HG02763 (cell line): Measurements from ENCODE around the gene CBX2.
A peak's percentile ranks its signal among the peaks of the same experiment; 100 is the strongest.

Experiments used
- ATAC-seq: cut with Tn5 transposase; IDR thresholded peaks from one replicate; pipeline ENCODE4 v1.9.1; 2021; ENCODE audit warnings: mild to moderate bottlenecking, moderate library complexity; ENCODE audit not compliant: unreplicated experiment

CBX2 gene

DNA sequence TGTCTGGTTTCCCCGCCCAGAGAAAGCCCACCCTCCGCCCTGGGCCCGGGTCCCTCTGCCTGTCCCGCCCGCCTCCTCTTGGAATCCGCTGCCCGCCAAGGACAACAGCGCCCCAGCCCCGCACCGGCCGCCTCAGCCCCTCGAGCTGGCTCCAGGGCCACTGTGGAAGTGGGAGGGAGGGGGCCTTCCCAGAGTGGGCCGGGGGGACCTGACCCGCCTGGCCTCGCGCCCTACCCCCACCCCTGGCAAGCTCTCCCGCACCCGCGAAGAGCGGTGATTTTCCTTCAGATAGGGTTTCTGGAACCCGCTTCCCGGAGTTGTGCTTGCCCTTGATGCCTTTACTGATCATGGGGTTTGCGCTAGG is 21.2 kb downstream of the CBX2 start:
- ATAC-seq: no peak

DNA sequence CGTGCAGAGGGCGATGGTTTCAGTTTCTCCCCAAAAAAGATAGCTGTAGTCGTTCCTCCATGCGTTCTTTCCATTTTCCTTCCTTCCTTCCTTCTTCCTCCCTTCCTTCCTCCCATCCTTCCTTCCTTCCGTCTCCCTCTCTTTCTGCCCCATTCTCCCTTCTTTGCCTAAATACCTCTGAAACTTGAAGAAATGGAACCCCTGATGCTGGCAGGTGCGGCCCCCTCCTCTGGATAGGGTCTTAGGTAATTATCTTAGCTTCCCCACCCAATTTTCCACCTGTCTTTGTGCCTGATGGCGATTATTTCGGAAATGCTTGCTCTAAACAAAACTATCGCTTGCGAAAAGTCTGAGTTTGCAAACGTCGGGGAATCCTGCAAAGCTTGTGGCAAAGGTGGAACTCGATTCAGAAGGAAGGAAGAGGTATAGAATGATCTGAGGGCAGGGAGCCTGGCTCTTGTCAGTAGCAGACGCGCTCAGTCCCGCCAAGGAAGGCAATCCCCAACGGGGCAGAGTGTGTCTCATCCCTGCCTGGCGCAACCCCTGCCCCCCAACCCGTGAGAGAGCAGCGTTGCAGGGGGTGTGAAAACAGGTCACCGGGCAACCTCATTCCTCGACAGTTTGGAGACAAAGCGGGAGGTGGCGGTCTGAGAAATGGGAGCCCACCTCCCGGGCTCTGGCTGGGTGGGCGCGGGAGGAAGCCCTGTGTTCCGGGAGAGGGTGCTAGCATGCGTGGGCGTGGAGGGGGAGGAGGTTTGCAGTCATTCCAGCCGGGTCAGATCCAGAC is 21.8 kb downstream of the CBX2 start:
- no peak for ATAC-seq

DNA sequence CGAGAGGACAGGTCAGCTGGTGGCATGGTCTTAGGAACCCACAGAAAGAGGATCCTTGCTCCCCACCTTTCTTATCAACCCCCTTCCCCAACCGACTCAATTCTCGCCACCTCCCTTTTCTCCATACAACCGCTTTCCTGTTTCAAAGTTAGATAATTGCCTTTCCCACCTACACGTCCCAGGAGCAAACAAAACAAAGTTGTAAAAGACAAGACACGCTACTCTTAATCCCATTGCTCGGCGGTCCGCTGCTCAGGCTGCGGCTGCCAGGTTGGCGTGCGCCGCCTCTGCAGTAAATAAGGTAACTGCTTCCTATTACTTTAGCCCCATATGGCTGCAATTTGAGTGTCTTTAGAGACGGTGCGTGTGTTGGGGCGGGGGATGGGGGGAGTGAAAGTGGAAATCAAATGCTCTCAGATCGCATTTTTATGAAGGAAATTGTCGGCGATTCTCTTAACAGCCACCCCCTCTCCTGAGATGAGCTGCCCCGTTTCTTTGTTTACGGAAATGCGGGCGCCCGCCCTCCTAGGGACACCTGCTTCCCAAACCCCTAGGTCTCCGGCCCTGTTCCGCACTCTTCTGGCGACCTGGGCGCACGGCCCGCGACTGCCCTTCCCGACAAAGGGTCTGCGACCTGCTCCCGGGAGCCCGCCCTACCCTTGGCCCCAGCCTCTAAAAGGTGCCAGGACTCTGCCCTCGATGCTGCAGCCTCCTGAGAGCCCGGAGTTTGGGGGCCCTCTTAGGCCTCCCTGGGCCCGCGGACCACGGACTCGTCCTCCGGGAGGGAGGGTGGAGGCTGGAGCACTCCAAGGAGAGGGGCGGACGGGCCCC is 22.6 kb downstream of the CBX2 start:
- ATAC-seq: no peak

DNA sequence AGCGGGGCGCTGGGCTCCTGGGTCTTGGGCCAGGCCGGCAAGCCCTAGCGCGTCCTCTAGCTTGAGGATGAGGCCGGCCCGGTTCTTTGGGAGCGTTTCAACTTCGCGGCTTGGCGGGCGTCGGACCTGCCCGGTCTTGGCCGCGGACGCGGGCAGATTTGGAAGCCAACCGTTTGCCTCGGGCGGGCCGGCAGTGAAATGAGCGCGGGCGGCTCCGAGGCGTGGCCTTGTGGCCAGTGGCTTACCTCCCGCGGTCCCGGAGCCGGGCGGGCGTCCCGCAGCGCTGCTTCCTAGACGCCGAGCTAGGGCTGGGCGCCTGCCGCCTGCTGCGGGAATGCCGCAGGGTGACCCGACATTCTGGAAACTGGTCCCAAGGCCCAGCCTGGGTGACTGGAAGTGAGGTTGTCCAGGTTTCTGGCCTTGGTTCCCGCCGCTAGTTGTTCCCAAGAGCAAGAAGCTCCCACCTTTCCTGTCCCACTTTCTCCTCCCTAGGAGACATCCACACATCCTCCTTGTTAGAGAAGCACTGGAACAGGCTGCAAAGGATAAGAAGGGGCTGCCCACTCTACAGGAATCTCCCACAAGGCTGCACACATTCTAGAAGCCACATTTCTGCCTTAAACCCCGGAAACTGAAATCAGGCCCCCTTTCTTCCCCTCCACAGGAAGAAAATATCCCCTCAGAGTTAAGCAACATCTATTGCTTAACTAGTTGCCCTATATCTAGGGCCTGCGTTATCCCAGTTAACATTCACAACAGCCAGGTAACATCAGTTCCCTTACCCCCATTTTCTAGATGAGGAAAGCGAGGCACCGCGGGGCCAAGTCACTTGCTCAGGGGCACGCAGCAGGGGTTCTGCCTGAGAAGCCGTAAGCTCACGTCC is 23.4 kb downstream of the CBX2 start:
- ATAC-seq: no peak

DNA sequence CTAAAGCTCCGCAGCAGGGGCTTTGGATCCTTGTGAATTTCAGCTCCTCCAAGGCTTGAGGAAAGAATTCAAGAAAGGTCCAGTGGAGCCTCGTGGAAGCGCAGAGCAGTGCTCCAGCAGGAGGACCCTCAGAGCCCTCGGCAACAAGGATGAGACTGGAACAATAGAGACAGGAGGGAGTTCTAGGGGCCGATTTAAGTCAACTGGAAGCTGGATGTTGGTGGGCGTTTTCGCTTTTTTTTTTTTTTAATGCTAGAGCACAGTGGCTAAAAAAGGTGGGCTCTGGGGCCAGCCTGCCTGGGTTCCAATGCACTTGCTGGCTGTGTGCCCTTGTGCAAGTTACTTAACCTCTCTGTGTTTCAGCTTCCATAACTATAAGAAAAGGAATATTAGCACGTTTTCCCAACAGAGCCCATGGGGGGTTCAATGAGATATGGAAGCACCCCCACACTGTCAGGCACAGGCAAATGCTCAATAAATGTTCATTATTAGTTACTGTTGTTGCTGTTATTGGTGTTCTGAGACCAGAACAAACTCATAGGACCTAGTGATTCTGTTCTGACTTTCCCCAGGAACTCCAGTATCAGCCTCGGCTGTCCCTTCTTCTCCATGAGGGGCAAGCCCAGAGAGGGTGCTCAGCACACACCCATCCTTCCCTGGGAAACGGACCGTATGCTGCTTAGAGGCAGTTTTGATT is 24.2 kb downstream of the CBX2 start:
- no peak for ATAC-seq

DNA sequence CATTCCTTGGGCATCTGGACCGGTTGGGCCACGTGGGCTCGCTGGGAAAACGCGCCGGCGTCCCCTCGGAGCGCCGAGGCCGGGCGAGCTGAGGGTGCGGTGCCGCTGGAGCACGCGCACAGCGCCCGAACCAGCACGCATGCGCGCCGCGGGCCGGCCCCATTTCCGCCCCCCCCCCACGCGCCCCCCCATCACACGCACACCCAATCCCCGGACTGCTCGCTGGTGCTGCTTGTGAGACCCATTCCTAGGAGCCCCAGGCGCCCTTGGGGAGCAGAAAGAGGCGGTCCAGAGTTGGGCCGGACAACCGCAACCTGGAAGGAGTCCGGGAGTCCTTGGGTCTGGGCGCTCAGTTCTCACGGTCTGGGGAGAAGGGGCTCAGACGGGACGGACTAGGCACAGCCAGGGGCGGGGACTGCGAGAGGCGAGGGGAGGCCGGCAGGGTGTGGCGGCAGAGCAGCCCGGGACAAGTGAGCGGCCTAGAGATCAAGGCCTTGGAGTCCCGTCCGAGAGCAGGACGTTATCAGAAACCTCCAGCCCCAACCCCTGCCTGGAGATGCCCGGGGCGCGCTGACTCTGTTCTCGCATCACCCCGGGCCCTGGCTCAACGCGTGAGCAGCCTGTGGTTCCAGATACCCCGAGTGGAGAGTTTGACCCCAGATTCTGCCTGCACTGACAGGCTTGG is 24.9 kb downstream of the CBX2 start:
- no peak for ATAC-seq

DNA sequence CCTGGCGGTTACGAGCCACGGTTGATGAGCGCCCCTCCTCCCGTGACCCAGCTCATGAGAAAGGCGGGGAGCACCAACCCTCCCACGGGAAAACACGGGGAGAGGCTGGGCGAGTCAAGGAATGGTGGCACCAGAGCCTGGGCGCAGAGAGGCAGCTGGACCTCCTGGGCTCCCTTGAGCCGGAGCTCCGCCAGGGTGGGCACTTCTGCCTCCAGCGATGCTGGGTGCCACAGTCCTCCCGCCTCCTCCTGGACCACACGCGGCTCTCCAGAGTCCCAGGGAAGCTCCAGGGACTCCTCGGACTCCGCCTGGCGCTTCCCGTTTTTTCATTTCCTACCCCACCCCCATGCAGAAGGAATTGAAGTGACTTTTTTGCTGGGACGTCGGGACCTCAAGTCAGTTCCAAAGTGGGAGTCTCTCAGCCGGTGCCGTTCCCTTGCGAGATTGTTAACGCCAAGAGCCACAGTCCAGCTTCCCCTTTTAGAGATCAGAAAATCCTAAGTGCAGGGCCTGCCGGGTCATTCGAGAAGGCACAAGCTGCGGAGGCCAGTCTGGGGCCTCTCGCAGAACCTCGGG is 25.6 kb downstream of the CBX2 start:
- ATAC-seq: no peak

DNA sequence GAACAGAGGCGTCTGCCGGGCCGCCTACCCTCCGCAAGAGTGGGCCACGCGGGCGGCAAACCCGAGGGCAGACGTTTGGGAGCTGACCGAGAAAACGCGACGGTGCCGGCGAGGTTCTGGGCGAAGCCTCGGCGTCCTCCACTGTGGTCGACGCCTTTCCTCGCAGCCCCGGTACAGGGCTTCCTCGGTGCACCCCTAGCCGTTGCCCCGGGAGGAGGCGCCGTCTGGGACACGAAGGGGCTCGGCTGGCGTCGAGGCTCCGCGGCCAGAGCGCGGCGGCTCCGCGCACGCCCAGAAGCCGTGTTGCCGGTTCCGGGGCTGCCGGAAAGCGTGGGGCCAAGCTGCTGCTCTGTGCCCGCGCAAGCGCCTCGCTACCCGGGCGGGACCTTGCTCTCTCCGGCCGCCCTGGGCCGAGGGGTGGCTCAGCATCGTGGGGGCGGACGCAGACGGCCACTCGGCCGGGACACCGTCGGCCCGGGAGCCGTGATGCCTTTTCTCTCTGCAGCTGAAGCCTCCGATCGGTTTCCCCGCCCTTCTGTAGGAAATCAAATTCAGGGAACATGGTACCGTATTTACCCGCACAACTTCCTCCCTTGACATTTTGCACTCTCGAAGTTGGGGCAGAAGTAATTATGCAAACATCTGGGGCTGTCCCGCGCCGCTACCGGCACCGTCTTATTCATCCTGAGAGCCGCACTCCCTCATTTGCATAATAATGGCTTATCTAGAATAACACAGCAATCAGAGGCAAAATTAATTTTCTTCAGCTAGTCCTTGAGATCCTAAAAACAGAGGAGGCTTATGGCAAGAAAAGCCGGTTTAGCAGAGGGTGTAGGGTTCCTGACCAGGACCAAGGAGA is 26.3 kb downstream of the CBX2 start:
- peak; percentile 50 for ATAC-seq

DNA sequence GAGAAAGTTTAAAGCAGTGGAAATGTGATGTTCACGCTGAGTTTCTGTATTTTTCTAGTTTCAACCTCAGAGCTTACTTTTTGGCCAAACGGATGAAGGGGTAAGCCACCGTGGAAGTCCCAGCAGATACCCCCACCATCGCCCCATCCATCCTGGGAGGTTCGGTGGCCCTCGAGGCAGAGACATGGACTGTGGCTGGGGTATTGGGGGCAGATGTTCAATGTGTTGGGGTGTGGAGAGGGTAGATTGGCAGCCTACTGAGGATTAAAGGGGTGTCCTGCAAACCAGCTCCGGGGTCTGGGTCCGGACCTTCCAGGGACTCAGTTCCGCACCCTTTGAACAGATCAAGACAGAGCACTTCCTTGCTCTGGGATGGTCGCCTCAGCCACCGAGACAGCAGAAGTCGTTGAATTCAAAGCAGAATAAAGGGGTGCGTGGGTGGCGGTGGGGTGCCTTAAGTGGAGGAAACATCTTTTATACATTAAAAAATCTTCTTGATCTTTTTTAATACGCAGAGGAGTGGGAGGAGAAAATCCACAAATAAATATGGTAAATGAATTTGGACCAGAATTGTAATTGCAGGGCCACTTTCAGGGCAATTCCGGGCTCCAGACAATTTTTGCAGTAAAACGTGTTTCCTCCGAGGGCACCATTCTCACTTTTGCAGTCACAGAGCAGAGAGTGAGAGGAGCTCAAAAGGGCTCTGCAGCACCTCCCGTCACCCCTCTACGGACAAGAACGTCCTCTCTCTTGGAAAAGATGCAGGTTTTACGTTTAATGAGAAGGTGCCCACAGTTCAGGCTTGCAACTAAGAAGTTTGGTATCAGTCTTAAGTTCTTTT is 27.1 kb downstream of the CBX2 start:
- ATAC-seq: no peak

DNA sequence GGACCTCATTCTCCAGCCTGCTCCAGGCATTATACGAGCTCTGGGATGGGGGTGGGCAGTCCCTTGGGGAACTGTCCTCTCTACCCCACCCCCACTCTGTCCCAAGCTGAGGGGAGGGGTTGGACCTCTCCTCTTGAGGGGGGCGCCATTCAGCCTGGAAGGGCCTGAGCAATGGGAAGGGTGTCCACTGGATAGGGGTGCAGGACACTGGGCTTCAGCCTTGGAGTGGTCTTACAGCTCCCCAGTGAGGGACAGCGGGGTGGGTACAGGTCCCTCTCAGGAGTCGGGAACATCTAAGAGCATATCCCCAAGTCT is 28.5 kb downstream of the CBX2 start:
- no peak for ATAC-seq

DNA sequence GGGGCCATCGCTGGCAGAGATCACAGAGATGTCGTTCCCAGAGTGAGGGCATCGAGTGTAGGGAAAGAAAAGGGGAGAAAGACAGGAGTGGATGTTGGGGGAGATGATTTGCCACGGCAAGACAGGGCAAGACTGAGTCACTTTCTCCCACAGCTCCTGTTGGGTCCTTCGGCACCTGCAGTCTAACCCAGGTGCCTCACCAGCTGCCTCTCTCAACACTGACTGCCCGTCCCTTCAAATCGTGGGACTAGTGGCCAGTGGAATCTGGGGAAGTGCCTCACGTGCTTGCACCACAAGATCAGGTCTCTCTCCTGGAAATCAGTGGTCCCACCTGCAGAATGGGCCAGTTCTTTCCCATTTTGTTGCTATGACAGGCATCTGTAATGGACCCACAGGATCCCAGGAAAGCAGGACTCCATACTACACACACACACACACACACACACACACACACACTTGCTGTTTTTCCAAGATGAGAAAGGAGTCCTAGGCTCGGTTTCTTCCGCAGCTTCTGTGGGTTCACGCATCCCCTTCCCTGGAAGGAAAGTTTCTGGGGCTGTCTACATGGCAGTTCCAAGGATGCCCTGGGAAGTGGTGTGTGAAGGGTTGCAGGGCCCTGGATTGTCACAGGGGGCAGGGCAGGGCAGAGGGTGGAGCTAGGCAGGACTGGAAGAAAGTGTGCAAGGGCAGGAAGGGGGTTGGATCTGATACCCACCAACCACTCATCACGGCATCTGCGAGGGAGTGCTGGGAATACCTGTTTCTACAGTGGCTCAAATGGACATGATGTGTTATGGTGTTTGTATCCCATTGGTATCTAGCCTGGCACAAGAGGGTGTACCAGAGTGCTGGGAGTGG is 29.1 kb downstream of the CBX2 start:
- no peak for ATAC-seq

DNA sequence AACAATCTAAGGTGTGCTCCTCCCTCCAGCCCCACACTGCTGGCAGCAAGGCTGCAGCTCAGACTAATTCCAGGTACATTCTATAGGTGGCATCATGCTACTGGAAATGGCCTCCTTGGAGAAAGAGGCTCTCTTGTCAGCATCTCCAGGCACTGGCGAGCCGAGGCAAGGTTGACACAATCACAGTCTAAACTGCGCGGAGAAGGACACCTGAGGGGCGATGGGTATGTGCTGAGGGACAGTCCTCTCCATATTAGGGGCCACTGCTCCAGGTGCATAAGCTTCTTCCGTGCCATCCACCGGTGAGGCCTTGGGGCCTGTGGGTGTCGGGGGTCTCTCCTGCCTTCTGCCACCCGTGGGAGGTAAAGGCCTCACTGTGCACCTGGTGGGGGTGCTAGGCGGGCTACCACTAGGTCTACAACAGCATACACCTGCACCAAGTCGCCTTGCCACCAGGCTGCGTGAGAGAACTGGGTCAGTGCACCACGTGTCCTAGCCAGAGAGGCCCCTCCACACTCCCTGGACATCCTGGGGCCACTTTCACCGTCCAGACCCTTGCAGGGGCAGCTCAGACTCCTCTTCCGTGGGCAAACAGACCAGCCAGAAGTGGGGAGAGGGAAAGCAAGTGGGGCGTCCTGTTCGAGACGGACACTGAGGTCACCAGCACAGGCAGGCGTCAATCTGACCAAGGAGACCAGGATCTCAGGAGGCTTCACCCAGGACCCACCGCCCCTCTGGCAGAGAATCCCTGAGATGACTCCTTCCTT is 31.0 kb downstream of the CBX2 start:
- no peak for ATAC-seq

DNA sequence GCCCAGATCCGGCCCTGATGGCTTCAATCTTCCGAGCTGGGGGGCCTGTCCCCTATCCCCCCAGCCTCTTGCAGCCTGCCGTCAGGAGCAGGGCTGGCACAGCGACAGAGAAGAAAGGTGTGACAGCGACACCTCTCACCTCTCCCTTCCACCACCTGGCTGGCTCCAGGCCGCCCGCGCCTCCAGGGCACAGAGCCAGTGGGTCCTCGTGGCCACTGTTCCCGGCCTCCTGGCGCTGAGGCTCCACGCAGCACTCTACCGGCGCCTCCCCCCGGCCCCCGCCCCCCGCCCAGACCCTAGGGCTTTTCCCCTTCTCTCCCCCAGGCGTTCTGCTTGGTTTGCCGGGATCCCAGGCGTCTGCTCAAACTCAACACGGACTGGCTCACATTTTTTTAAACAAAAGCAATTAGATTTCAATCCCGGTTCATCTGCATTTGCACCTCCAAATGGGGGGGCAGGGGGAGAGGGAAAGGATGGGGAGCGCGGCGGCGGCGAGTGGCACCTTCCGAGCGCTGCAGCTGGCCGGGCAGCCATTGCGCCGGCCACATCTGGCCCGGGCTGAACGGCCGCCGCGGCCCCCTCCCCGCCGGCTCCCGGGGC is 31.7 kb downstream of the CBX2 start:
- no peak for ATAC-seq

DNA sequence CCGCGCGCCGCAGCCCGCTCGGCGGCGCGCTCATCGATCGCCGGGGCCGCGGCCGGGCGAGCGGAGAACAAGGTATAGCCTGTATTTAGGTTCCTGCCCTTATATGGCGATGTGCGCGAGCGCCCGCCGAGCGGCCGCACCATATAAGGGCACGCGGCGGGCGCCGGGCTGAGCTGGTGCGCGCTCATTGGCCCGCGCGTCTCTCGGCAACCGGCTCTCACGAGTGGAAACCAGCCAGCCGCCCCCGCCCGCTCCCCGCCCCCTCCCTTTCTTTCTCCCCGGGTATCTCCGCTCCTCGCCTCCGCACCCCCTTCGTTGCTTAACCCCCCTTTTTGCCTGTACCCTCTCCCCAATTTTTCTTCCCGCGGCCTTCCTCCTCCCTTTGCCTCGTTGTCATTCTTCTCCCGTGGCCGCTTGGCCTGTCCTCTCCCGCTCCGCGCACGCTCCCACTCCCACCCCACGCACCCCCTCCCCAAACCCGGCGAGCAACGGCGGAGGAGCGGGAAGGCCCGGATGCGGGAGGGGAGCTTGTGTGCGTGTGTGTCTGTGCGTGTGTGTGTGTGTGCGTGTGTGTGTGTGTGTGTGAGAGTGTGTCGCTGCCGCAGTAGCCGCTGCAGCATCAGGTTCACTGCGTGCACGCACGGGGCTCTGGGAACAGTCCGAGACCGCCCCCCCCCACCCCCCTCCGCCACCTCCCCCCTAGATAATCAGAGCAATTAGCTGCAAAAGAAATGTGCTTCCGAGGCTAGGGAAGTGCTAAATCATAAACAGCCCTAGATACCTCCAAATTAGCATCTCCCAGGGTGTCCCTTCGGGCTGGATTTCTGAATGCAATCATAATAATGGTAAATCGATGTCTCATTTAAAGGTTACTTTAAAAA is 32.4 kb downstream of the CBX2 start:
- ATAC-seq: peak; percentile 66
